ENCODE results near the gene LBH. TPM values are rescaled to one million over a fixed set of nuclear protein-coding genes. Genes with fewer than 3 reads are reported as not detected.
A peak's percentile ranks its signal among the peaks of the same experiment; 100 is the strongest.

The LBH gene
- total and polyA plus RNA-seq, 12 donors, result 35.9 to 204 (median 149) TPM

DNA sequence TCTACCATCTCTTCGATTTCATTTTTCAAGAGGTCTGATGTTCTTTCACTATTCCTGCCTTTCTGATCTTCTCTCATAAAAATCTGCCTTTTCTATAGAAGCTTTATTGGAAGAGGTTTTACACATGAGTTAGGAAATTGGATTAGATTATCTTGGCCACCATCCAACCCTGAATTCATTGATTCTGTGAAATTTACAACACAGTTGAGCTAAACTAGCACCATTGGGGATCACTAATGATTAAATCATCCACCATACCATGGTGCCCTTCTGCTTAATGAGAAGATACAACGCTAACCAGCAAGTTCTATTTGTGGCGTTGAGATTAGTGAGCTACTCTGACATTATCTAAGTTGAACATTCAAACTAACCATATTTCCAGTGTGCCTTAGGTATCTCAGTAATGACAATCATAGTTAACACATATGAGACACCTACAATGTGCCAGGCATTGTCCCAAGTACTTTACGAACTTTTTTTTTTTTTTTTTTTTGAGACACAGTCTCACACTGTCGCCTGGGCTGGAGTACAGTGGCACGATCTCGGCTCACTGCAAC, 17.3 kb upstream of the LBH start:
- Histone ChIP-seq H3K4me1 (peaks cover 3 to 44% (median 27%) of the 10 kb centered on the region in 9 donors), H3K27ac (peak overlapping the region in 8 of 10 donors; percentile 9 to 74 (median 50)), H3K27me3 (no peaks in the 10 kb centered on the region), H3K9me3 (no peaks in the 10 kb centered on the region), H3K36me3 (no peaks in the 10 kb centered on the region), H3K4me3 (no peak overlapping the region)
- TF ChIP-seq, protein P1, sequence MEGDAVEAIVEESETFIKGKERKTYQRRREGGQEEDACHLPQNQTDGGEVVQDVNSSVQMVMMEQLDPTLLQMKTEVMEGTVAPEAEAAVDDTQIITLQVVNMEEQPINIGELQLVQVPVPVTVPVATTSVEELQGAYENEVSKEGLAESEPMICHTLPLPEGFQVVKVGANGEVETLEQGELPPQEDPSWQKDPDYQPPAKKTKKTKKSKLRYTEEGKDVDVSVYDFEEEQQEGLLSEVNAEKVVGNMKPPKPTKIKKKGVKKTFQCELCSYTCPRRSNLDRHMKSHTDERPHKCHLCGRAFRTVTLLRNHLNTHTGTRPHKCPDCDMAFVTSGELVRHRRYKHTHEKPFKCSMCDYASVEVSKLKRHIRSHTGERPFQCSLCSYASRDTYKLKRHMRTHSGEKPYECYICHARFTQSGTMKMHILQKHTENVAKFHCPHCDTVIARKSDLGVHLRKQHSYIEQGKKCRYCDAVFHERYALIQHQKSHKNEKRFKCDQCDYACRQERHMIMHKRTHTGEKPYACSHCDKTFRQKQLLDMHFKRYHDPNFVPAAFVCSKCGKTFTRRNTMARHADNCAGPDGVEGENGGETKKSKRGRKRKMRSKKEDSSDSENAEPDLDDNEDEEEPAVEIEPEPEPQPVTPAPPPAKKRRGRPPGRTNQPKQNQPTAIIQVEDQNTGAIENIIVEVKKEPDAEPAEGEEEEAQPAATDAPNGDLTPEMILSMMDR (IDR thresholded peaks at IDR 0.05), result no peak
- DNase-seq (no peak), ATAC-seq (peak; percentile 65 to 90 (median 82))
- intact Hi-C loops (cut with DNase I), result loop anchor here in 1 of 10 donors (10.0 kb wide), 1 partner anchor 261 kb away; no protein-coding TSS in a partner anchor
- whole genome bisulfite sequencing, 2 donors, result 49 to 71% methylated on average over 7 of the region's 7 CpGs

DNA sequence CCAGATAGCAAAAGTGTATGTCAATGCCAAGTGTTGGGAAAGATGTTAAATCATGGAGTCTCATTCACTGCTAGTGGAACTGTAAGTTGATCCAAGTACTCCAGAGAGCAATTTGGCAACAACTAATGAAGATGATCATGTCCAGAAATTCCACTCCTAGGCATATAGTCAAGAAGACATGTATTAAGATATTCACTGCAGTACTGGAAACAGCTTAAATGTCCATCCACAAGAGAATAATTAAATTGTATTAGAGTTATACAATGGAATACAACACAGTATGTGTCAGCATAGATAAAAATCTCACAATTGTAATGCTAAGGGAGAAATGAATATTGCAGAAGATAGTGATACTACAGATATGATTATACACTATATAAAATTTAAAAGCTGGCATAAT, 15.2 kb upstream of the LBH start:
- Histone ChIP-seq H3K27me3 (no peaks in the 10 kb centered on the region), H3K9me3 (no peaks in the 10 kb centered on the region), H3K4me3 (no peak overlapping the region), H3K4me1 (peaks cover 3 to 42% (median 27%) of the 10 kb centered on the region in 9 donors), H3K27ac (peak overlapping the region in 1 of 10 donors; percentile 43), H3K36me3 (no peaks in the 10 kb centered on the region)
- DNase-seq (no peak), ATAC-seq (peak in 1 of 8 donors; percentile 34)
- TF ChIP-seq, protein P1 (IDR thresholded peaks at IDR 0.05), result no peak
- intact Hi-C loops (cut with DNase I), result loop anchor here in 1 of 10 donors (10.0 kb wide), 1 partner anchor 259 kb away; no protein-coding TSS in a partner anchor

DNA sequence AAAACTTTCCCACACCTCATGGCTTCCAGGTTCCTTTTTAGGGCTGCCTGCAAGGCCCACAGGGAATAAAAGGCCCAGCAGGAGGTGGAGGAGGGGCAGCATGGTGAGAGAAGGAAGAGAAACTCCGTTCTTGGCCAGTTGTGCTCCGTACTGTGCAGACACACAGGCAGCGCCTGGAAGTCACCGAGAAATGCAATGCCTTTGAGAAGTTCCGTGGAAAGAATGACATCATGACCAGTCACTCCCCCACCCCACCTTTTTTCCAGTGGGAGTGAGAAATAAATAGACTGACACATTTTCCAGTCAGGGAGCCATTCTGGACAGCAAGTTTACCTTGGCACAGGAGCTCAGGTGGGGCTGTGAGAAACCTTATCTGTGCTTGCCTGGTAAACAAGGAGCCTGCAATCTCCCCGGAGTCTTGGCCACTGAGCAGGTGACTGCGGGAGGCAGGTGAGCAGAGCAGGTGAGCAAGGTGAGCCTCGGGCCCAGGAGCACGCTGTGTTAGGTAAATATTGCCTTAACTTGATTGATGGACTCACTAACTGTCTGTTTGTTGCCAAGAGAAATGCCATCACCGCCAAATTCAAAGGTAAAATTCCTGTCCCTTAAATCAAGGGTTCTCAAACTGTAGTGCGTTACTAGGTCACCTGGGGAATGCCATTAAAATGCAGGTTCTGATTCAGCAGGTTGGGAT, 13.5 kb upstream of the LBH start:
- WGBS, 2 donors, result 45 to 52% methylated on average over 11 of the region's 11 CpGs
- ATAC-seq, result peak; percentile 24 to 75 (median 44)
- H3K9me3 ChIP-seq, result no peaks in the 10 kb centered on the region
- peaks cover 3 to 42% (median 27%) of the 10 kb centered on the region in 9 donors for H3K4me1 ChIP-seq
- no peak overlapping the region for H3K4me3 ChIP-seq
- DNase-seq, result peak; percentile 33 to 60
- no peaks in the 10 kb centered on the region for H3K27me3 ChIP-seq
- H3K36me3 ChIP-seq, result no peaks in the 10 kb centered on the region
- intact Hi-C loops (cut with DNase I), result loop anchor here in 1 of 10 donors (10.0 kb wide), 1 partner anchor 257 kb away; no protein-coding TSS in a partner anchor
- TF ChIP-seq, protein P1 (IDR thresholded peaks at IDR 0.05), result no peak
- H3K27ac ChIP-seq, result peak overlapping the region in 3 of 10 donors; percentile 10 to 43 (median 37)

DNA sequence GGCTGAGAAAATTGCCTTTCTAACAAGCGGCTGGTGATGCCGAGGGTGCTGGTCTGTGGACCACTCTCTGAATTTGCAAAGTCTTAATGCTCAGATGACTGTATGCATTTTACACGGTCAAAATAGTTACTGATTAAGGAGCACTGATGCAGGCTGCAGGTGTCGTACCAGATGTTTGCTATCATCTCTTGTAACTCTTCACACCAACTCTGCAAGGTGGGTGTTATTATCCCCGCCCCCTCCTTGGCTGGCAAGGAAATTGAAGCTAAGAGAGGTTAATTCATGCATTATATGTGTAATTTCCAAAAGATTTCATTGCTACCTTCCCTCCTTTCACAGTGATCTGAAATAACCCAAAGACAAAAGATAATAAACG, 13.0 kb upstream of the LBH start:
- intact Hi-C loops (cut with DNase I), result loop anchor here in 1 of 10 donors (10.0 kb wide), 1 partner anchor 256 kb away; no protein-coding TSS in a partner anchor
- H3K27me3 ChIP-seq, result no peaks in the 10 kb centered on the region
- TF ChIP-seq, protein P1 (IDR thresholded peaks at IDR 0.05), result no peak
- 81 to 93% methylated on average over 6 of the region's 6 CpGs for WGBS, 2 donors
- H3K9me3 ChIP-seq, result no peaks in the 10 kb centered on the region
- H3K27ac ChIP-seq, result no peak overlapping the region
- peaks cover 3 to 42% (median 25%) of the 10 kb centered on the region in 9 donors for H3K4me1 ChIP-seq
- no peak overlapping the region for H3K4me3 ChIP-seq
- no peak for DNase-seq
- no peaks in the 10 kb centered on the region for H3K36me3 ChIP-seq
- ATAC-seq, result no peak
